Stimulated activated CD4-positive, alpha-beta T cell treated with anti-CD3 and anti-CD28 coated beads, Interleukin-15, amount 100 ng/mL, for 48 hours (primary cell): ENCODE results near the gene LOXL3.

Experiments
- DNase-seq, 2 donors: peaks; one replicate each; pipeline ENCODE4 v3.0.0-alpha.2; 2020; ENCODE audit warnings: low read depth in 2 of 2

LOXL3 gene, protein sequence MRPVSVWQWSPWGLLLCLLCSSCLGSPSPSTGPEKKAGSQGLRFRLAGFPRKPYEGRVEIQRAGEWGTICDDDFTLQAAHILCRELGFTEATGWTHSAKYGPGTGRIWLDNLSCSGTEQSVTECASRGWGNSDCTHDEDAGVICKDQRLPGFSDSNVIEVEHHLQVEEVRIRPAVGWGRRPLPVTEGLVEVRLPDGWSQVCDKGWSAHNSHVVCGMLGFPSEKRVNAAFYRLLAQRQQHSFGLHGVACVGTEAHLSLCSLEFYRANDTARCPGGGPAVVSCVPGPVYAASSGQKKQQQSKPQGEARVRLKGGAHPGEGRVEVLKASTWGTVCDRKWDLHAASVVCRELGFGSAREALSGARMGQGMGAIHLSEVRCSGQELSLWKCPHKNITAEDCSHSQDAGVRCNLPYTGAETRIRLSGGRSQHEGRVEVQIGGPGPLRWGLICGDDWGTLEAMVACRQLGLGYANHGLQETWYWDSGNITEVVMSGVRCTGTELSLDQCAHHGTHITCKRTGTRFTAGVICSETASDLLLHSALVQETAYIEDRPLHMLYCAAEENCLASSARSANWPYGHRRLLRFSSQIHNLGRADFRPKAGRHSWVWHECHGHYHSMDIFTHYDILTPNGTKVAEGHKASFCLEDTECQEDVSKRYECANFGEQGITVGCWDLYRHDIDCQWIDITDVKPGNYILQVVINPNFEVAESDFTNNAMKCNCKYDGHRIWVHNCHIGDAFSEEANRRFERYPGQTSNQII

DNA sequence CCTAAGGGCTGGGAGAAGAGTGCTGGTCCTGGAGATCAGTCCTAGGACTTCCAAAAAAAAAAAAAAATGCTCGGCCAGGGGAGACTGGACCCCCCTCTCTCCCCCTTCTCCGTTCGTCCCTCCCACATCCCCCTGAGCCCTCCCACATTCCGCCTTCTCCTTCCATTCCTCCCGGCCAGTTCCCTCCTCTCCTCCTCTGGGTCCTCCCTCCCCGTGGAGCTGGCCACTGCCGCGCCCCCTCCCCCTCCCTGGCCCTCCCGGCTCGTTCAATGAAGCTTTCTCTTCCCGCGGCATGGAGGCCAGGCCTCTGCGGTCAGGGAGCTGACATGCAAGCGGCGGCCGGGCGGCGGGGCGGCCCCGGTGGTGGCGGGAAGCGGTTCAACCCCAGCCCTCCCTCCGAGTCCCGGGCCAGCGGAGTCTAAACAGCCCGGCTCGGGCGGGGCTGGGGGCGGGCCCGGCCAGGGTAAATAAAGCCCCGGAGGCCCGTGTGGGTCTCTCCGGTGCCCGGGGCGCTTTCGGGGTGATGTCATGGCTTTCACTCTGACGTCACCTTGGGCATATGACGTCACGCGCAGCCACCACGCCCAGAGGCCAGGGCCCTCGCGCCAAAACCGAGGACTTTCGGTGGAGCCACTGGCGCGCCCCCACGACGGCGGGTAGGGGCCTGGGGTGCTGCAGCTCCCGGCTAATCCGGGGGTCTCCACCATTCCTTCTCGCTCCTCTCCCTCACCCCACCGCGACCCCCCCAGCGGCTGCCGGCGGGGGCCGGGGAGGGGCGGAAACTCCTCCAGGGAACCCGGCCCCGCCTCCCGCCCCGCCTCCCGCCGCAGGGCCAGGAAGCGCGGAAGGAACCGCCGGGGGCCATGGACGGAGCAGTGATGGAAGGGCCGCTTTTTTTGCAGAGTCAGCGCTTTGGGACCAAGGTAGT lies at the start of gene LOXL3, which contains the start of gene DOK1:
Gene LOXL3 (minus strand): TSS at position 51 of the 928 bp plus-strand sequence. CDS start 1,308 bp downstream, outside the sequence.
Gene DOK1 (plus strand): TSS at position 829 of the 928 bp plus-strand sequence. CDS start 35 bp downstream, at position 864.
- DNase-seq = peak; percentile 73 to 75

DNA sequence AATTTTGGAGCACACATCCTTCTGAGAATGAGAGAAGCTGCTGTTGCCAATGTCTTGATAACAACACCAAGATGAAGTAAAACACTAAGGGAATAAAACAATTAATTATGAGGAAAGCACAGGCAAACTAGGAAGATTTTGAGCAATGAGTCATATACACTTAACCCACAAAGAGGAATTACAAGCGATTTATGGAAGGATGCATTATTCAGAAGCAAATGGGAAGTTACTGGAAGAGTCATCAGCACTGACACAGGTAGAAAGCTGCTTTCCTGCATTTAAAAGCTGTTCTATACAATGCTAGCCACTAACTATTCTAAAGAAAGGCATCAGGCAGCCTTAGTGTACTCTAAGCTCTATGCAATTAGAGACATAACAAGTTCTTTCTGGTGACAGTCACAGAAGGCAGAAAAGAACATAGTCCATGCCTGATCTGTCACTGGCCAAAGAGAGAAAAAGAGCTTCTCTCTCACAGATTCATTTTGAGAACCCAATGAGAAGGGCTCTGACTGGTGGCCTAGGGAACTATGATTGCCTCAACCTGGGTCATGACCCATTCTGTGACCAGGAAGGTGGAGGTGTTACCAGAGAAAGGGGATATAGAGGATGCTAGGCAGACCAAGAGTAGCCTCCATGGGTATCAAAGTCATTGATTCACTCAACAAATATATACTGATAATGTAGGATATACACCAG lies 49.0 kb upstream of the LOXL3 start:
- no peak for DNase-seq

DNA sequence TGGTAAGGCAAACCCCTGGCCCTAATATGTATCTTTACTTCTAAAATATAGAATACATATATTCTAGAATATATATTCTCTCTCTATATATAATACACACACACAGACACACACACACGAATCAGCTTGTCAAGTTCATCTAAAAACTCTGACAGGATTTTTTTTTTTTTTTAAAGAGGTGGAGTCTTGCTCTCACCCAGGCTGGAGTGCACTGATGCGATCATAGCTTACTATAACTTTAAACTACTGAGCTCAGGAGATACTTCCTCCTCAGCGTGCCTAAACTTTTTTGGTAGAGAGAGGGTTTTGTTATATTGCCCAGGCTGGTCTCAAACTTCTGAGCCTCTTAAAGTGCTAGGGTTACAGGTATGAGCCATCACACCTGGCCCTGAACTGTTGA lies 45.9 kb upstream of the LOXL3 start:
- DNase-seq = no peak

DNA sequence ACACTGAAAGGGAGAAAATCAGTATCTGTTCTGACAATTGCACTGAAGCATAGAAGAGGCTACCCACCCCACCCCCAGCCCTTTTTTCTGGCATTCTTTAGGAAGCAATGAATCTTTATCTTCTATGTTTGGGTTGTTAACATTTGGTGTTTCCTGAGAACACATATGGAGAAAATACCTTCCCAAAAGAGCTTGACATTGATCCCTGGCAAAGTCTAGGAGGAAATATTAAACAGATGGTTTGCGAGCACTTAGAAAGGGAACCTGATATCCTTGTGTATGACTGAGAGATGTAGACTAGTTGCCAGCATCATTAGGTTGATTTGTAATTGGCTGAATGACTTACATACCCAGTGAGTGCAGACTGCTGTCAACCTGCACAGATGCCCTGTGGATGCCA lies 43.7 kb upstream of the LOXL3 start:
- DNase-seq = no peak

DNA sequence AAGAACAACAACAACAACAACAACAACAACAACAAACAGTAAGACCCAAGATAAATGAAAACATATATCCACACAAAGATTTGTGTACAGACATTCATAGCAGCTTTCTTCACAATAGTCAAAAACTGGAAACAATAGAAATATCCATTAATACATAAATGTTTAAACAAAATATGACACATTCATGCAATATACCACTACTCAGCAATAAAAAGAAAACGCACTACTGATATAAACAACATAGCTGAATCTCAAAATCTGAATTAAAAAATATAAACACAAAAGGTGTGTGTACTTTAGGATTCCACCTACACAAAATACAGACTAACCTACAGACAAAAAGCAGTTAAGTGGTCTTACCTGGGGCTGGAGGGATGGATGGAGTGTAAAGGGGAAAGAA lies 42.8 kb upstream of the LOXL3 start:
- no peak for DNase-seq

DNA sequence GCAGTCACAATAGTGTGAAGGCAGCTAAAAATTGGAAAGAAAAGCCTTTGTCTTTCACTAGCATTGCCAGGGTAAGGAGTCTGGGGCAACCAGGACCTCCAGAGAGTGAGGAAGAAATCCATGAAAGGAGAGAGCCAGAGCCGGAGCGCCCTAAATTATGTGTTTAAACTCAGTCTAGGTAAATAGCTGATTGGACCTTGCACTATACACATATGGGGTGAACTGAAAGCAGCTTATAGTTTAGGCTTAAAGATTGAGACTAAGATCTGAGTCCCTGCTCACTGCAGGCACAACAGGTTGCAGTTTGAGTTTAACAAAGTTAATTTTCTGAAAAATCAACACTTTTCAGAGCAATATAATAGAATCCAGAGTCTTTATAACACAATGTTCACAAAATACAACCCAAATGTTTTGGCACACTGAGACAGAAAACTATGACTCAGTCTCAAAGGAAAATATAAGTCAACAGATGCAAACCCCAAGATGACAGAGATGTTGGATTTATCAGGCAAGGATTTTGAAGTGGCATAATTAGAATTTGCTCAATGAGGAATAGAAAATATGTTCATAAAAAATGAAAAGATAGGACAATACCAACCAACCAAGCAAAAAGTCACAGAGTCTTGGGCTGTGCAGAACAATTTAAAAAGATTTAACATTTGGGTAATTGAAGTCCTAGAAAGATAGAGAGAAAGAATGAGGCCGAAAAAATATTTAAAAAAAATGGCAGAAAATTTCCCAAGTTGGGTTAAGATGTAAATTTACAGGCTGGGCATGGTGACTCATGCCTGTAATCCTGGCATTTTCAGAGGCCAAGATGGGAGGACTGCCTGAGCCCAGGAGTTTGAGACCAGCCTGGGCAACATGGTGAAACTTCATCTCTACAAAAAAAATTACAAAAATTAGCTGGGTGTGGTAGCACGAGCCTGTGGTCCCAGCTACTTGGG lies 40.4 kb upstream of the LOXL3 start:
- no peak for DNase-seq

DNA sequence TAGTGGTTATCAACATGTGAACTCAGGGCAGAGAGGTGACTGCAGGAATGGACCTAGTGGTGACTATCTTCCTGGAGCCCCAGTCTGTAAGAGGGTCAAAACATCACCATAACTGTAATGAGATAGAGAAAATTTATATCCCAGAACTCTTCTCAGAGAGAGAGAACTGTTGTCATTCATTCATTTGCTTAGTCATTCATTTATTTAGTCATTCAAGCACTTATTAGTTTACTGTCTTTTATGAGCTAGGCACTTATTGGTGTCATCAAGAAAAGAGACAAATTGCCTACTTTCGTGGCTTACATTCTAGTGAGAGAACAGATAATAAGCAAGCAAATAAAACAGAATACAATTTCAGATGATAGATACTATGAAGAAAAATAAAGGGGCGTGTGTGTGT lies 34.9 kb upstream of the LOXL3 start:
- no peak for DNase-seq

DNA sequence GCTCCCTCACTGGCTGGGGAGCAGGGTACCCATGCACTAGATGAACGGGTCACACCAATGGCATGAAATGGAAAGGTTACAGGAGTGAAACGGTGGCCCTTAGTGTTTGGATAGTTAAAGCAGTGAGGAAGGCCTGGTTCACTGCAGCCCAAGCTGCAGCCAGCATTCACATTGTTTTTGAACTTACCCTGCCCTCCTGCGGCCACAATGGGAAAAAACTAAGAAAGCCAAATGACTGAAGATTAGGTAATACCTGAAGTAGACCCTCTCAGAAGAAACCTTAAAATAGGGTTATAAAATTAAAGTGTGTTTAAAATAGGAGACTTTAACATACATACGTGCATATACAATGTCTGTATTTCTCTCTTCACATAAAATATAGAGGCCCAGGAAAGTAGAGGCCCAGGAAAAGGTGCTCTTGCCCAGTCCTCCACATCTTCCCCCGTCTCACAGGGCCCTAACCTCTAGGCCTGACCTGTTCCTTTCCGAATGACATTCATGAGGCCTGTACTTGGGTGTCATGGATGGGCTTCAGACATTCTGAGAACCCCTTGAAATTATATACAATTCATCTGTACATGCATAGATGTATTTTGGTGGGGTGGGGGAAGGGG lies 34.0 kb upstream of the LOXL3 start:
- DNase-seq = peak; percentile 28 to 46

DNA sequence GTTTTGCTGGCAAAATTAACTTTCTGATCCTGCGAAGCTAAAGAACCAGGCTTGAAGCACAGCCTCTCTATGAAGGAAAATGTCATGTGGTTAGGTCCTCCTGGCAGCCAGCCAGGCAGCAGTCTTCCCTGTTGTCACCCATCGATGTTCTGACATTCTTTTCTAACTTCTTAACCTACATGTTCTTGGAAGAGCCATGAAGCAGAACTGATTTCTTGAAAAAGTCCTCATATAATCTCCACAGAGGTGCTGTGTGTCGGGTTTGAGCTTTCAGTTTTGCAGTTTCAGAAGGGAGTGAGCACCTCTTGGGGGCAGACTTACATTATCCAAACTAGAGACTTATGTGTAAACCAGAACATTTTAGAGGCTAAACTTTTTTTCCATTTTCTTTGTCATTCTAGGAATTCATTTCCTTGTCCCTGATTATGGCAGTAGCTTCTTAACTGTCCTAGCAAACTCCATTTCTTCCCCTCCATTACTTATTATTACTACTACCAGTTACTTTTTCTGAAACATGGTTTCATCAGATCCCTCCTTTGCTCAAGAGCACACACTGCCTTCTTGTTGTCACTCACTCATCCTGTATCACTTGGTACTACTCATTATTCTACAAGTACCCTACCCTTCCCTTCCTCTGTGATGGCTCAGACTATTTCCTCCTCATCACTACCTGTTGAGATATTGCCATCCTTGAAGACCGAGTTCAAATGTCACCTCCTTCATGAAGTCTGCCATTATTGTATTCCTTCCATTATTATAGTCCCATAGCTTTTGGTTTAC lies 31.9 kb upstream of the LOXL3 start:
- no peak for DNase-seq

DNA sequence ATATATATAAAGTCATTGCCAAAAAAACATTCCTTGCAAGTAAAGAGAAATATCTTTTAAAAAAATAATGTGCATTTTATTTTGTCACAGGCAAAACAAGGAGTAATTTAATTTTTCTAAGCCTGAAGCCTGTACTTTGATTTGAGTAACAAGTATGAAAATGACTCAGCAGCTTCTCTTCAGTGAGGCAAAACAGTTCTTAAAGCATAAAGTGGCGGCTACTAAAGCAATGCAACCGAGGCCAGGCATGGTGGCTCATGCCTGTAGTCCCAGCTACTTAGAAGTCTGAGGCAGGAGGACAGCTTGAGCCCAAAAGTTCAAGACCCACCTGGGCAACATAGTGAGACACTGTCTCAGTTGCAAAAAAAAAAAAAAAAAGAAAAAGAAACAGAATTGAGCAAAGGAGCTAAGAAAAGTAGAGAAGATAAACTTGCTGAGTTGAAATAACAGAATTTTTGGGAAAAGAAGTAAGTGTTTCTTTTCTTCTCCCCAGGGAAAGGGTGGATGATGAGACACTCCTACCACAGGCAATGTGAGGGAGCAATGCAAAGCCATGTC lies 30.4 kb upstream of the LOXL3 start:
- no peak for DNase-seq

DNA sequence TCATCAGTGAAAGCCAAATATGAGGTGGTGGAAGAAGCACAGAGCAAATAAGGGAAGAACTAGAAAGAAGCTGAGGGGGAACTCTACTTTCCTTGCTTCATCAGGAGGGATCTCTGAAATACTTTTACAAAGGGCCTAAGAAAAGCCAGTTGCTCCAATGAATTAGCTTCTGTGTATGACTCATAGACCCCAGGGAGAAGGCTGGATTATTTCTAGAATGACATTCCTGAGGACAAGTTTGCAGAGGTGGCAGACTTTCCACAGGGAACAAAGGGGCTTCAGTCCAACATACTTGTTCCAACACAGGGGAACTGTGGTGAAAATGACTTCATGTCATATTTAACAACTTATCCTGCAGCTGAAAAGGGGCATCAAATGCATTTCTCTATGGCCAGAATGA lies 29.8 kb upstream of the LOXL3 start:
- no peak for DNase-seq

DNA sequence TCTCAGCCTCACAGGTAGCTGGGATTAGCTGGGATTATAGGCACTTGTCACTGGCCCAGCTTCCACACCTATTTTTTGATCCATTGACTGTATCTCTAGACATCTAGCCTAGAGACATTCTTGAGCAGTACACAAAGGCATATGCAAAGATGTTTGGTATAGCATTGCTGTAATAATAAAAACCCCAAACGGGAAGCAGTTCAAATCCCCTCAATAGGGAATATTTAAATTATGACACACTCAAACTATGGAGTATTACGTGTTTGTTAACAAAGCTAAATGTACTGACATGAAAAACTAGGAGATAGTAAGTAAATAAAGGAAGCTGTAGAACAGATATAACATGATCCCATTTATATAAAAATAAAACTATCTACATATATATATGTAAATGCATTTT lies 28.4 kb upstream of the LOXL3 start:
- no peak for DNase-seq

DNA sequence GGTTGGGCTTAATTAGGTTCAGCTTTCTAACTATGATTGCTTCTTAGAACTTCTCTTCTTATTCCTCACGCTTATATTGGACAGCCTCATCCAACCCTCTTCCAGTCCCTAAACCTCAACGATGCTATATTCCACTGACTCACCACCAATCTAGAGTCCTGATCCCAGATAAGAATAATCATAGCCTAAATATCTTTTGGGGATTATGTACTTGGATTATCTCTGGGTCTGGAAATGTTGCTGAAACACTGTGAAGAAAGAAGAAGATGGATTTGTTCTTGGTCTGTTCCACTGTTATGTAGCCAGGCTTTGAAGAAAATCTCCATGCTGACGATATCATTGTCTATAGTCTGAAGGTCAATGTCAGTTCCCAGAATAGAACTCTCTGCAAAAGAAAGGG lies 27.7 kb upstream of the LOXL3 start:
- no peak for DNase-seq

DNA sequence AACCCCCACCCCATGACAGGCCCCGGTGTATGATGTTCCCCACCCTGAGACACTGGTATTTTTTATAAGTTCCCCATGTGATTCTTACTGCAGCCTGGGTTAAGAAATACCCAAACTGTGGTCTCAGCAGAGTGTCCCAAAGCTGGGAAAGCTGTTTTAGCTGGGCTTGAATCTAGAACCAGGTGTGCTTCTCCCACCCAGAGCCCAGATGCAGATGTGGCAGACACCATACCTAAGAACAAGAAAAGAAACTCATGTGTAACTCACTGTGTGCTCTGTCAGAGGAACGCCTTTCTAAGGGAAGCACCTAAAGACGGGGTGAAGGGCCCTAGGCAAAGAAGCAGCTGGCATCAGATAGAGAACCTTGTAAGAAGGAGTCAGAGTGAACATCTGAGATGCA lies 24.7 kb upstream of the LOXL3 start:
- no peak for DNase-seq

DNA sequence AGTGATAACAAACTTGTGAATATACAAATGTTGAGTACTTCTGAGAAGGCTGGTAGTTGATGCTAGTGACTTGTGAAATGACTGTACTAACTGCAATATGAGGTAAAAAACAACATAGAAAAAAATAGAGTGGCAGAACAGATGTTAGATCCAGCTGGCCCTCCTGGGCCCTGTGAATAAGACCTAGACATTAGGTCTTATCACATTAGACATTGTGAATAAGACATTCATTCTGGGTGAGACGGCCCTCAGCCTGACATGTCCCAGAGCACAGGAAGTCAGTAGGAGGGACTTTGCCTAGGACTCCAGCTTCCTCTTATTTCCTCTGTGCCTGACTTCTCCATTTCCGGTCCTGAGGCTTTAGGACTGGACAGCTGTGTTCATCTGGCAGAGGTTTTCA lies 23.7 kb upstream of the LOXL3 start:
- DNase-seq = no peak

DNA sequence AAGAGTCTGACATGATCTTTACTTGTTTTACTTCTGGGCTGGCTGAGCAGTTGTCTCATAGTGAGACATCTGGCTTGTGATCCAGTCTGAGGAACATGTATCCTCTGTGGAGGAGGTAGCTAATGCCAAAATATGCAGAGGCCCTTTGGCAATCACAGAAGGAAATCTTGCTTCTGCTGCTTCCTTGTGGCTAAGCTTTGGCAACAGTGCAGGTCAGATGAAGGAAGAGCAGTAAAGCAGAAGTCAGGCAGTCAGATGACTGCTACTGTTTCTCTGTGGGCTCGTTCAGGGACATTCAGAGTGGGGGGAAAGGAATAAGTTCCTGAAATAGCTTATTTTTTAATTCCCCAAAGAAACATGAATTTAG lies 23.1 kb upstream of the LOXL3 start:
- no peak for DNase-seq

DNA sequence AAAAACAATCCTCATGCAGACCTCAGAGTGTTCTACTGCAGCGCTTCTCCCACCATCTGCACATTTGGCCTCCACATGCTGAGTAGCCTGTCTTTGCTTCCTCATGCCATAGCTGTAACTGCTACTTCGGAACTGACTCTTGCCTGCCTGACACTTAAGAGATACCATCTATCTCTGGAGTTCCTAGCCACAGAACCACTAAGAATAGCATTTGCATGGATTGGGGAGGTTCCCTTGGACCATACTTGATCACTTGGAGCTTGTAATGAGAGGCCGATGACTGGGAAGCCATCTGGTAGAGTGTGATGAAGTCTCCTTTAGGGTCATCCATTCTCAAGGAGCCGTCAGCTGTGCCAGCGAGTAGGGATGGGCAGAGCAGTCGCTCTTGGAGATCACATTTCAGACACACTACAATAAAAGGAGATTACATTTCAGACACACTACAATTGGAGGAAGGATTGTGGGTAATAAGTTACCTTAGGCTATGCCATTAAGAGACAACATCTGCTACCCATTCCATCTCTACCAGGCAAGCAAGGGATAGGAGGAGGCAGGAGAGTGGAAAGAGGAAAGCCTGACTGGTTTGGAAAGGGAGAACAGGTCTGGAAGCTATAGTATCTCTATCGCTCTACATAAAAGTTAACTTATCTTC lies 22.6 kb upstream of the LOXL3 start:
- DNase-seq = no peak

DNA sequence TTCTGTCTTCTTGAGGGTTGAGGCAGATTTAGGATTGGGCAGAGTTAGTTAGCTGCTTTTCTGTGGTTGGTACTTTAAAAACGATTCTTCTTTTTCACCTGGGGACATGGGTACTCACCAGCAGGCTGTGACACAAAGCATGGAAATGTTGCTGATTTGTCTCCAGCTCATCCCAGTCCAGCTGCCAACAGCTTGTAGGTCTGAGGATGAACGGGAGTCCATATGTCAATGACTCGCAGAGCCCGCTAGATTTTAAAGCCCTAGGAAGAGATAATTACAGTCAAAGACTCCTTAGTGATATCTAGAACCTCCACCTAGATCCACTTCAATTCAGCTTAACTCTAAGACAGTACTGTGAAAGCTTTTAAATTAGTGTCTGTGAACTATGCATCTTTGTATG lies 21.6 kb upstream of the LOXL3 start:
- DNase-seq = no peak
